ENCODE measurements around the gene MRPL49.

MRPL49 gene

DNA sequence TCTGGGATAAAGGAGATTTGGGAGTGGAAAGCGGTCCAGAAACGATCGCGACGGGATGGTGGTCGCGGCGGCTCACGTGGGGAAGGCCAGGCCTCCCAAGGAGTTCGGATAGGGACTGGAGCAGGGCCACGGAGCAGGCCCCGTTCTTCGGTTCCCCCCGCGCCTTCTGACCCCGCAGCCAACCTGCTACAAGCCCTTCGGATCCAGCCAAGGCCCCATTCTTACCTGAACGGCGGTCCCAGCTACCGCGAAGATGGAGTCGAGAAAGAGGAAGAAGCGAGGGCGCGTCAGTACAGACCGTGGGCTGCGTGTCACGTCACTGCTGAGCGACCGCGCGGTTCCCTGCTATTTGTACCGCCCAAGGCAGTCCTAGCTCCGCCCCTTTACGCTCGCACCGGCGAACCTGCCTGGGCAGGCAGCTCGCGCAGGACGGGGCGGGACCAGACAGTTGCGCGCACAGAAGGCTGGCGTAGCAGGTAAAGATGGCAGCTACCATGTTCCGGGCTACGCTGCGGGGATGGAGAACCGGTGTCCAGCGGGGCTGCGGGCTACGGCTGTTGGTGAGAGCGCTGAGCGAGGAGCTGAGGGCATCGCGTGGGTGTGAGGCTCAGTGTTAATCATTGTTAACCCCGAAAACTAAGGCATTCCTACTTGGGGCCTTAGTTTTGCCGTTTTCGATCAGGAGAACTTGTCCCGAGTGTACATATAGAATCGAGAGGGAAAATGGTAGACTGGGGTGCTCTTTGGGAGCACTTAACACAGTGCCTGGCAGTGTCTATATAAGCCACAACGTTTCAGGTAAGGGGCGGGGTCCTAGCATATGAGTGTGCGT lies at the start of gene MRPL49, which contains the start of gene FAU:
MRPL49 (plus strand) TSS at position 457 of the 832 bp plus-strand sequence; CDS start at position 483, 26 bp downstream.
FAU (minus strand) TSS at position 270 of the 832 bp plus-strand sequence. CDS start 321 bp downstream, outside the sequence.
- DNase-seq, result peak; percentile 93

DNA sequence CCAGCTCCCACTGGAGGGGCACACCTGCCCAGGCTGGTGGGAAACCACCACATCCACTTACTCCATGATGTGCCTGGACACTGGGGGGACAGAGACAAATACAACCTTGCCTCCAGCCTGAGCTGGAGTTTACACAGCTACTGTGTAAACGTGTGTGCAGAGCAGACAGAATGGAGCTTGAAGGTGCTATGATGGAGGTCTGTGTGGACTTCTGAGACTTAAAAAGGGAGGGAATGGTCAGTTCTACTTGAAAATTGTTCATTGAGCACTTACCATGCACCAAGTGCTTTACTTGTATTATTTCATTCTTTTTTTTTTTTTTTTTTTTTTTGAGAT lies 49.5 kb upstream of the MRPL49 start:
- DNase-seq, result no peak

DNA sequence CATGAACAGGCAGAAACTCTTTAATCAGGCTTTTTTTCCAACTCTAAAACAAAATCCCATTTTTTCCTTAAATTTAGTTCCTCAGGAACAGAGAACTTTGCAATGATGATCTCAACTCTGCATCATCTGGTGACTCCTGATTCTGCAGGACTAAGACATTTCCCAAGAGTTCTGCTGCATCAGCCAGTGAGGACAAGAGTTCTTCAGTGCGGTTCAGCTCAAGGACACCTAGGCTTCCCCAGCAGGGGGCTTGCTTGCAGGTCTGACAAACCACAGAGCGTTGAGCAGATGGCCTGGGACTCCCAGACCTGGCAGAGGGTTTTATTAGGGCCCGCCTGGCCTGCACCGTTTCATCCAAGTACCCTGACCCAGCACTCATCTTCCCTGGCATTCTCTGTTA lies 44.7 kb upstream of the MRPL49 start:
- DNase-seq, result no peak

- no peak for DNase-seq
These were observed 44.0 kb upstream of the MRPL49 start for GRCh38 chr11:65078151-65078550.

DNA sequence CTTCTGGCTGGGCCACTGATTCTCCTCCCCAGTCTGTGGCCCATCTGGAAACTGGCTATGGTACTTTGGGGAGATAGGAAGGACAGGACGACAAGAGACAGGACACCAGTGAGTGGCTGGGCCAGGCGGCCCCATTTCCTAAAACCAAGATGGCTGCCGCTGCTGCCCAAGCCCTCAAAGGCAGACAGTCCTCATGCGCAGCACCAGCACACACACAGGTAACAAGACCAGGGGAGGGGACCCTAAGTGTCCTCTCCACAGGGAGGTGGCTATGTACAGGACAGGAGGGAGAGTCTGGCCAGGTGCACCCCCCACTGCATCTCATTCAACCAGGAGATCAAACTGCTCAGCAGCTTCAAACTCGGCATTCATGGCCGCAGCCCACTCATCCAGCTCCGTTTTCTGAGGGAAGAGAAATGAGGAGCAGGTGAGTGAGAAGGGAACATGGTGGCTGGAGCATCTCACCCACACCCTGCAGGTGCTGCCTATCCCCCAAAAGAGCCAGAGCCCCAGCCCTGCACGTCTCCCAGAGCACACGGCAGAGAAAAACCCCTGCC lies 43.3 kb upstream of the MRPL49 start:
- DNase-seq, result no peak

DNA sequence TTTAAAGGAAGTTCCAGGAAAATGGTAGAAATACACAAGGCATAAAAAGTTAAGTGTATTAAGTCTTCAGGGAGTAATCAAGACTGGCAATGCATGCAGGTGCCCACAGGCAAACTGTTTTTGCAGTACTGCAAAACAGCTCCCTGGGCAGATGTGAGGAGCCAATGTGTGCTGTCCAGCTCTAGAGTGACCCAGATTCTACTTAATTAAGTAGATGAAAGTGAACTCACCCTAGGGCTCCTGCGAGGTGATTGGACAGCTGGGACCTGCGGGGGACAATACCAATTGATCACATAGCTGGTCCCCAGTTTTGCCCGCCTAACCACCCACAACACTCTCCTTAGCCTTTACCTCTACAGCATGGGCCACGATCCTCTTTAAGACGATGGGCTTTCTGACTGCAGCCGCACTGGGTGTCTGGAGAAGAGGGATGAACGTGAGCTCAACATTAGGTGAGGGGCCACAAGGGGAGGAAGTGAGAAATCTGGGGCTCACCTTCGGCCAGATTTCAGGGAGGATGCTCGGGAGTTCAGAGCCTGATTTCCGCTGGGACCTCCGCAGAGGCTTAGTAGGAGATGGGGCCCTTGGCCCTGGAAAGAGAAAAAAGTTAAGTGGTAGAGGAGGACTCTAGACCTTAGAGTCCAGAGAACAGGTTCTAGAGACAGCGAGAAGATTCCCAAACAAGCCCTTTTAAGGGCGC lies 38.8 kb upstream of the MRPL49 start:
- no peak for DNase-seq

GRCh38 chr11:65083834-65084597 lies 38.1 kb upstream of the MRPL49 start, which contains the start of the genes CDCA5 and ZFPL1:
CDCA5 (minus strand) TSS chr11:65084040; CDS start chr11:65083978, 62 bp downstream.
ZFPL1 (plus strand) TSS chr11:65084222; CDS start chr11:65084699, 477 bp downstream.
- DNase-seq, result peak; percentile 87

DNA sequence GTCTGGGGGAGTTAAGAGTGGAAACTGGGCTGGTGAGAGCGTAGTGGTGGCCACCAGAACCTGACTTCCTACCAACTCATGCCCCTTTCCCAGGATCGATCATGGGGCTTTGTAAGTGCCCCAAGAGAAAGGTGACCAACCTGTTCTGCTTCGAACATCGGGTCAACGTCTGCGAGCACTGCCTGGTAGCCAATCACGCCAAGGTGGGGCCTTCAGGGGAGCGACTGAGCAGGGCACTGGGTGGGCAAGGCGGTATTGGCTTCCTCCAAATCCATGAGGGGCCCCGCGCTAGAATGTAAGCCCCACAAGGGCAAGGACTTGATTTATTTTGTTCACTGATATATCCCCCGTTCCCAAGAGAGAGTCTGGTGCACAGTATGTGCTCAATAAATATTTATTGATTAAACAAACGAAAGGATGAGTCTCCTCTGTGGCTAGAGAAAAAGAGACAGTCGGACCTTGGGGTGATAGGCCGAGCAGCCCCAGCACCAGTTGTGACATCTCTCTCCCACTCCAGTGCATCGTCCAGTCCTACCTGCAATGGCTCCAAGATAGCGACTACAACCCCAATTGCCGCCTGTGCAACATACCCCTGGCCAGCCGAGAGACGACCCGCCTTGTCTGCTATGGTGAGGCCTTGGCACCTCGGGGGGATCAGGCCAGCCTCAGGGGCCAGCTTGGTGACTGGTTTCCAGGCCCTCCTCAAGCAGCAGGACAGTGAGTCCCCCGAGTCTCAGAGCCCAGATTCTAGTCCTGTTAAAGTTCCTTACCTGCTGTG lies 37.3 kb upstream of the MRPL49 start:
- DNase-seq, result no peak

GRCh38 chr11:65085446-65085845 lies 36.7 kb upstream of the MRPL49 start:
- no peak for DNase-seq

DNA sequence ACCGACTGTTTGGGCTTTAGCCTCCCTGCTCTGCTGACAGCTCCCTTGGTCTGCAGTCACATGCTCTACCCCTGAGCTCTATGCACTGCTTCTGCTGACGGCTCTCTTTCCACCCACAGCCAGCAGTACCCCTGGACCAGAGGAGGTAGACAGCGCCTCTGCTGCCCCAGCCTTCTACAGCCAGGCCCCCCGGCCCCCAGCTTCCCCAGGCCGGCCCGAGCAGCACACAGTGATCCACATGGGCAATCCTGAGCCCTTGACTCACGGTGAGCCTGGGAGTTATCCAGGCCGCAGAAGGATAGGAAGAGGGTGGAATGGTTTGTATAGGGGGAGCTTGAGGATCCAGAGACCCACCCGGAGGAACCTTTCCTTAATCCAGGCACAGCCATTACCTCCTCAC lies 35.3 kb upstream of the MRPL49 start:
- DNase-seq, result no peak

DNA sequence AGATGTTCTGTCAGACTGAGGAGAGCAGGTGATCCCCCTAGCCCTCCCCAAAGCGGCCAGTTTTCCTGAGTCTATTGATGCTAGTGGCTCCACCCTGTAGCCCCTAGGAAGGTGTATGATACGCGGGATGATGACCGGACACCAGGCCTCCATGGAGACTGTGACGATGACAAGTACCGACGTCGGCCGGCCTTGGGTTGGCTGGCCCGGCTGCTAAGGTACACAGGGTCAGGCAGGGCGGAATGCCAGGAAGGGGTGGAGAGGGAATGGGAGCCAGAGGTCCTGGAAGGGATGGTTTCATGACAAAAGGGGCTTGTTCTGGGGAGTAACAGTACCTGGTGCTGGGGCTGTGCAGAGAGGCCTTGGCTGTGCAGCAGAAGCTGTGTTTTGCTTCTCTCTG lies 34.9 kb upstream of the MRPL49 start:
- DNase-seq, result no peak

- DNase-seq, result no peak
These were observed 34.3 kb upstream of the MRPL49 start for GRCh38 chr11:65087827-65088226.

- DNase-seq, result no peak
These were observed 32.5 kb upstream of the MRPL49 start for GRCh38 chr11:65089621-65090020.

DNA sequence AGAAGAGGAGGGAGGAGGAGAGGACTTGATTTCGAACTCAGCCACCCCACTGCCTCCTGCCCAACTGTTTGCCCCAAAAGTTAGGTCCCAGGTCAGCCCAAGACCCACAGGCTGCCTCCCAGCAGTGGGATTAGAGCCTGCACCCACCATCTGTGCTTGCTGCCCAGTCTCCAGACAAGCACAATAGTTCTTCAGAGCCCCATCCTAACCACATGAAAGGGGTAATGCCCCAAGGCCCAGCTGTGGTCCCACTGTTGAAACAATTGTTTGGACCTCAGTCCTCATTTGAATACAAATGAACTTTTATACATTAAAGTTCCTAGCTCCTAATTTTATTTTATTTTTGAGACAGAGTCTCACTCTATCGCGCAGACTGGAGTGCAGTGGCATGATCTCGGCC lies 31.5 kb upstream of the MRPL49 start:
- no peak for DNase-seq

- no peak for DNase-seq
These were observed 26.7 kb upstream of the MRPL49 start for GRCh38 chr11:65095427-65095826.

DNA sequence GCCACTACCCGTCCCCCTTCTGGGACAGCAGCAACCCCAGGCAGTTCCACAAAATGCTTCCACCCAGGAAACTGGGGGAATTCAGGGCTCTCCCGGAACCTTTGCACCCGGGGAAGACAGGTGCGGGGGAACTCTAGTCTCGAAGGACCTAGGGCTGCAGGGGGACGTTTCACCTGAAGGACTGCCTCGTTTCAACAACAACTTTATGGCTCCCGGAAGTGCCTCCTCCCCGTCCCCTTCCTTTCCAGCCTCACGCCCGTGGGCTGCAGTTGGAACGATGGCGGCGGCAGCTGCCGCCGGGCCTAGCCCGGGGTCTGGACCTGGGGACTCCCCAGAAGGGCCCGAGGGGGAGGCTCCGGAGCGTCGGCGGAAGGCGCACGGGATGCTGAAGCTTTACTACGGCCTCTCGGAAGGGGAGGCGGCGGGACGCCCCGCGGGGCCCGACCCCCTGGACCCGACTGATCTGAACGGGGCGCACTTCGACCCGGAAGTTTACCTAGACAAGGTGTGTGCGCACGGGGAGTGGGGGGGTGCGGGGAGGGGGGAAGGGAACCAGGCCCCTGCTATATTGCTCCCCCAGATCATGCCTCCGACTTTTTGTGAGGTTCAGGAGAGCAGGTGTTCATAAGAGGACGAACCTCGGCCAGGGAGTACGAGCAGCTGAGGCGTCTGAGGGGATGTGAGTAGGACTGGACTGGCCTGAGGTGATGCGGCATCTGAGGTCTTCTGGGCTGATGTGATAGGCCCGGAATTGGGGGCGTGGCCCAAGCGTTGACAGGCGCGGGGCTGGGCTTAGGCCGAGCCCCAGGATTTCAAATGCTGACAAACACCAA lies 25.9 kb upstream of the MRPL49 start, which contains the start of gene VPS51:
VPS51 (plus strand) TSS at position 241 of the 833 bp plus-strand sequence; CDS start at position 278, 37 bp downstream.
- peak; percentile 55 for DNase-seq

DNA sequence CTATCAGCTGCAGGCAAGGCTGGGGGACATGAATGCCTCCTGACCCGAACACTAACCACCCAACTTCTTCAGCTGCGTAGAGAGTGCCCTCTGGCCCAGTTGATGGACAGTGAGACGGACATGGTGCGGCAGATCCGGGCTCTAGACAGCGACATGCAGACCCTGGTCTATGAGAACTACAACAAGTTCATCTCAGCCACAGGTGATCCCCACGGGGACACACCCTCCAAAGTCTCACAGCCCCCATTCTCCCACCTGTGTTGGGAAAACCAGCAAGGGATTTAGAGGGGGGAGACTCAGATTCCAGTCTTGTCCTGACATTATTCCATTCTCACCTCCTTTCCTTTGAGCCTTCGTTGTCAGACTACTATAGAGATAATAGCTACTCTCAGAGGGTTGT lies 25.2 kb upstream of the MRPL49 start:
- DNase-seq, result no peak

- no peak for DNase-seq
These were observed 21.3 kb upstream of the MRPL49 start for GRCh38 chr11:65100674-65101350.

GRCh38 chr11:65102142-65103095 lies 19.7 kb upstream of the MRPL49 start:
- DNase-seq, result no peak
